SU-DHL-6 (cell line): ENCODE data around the gene OTUD5.

Experiments used
- CTCF ChIP-seq: fragments of 200-600 bp; sonication (generic); IDR thresholded peaks from one replicate; pipeline ENCODE4 v1.5.1; 2017; ENCODE audit warnings: antibody characterized with exemption, mild to moderate bottlenecking, low read length, moderate library complexity; ENCODE audit not compliant: insufficient read depth, poor library complexity, severe bottlenecking
- EZH2phosphoT487 ChIP-seq: fragments of 200-600 bp; sonication (generic), shearing (Covaris generic); conservative IDR thresholded peaks from 2 replicates; pipeline ENCODE4 v1.6.1; 2018; ENCODE audit warnings: mild to moderate bottlenecking, antibody characterized with exemption, low read length, moderate library complexity, mixed read lengths

DNA sequence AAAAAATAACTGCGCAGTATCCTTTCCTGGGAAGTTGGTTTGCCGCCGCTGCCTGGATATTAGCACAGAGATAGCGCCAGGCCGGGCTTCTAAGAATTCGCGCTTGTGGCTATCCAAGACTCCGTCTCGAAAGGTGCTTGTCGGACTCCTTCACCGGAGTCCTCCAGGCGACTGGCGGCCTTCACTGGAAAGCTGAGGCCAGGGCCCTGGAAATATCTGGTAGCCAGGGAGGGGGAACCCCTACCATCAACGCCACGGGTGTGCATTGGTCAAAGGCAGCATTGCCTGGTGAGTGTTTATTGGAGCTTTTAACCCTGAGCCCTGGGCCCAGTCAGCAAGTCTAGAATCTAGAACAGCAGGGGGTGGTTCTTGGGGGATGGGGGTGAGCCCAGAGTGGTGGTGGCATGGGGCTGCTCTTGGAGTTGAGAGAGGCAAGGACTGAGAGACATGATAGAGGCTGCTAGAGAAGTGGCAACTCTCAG, 38.0 kb downstream of the OTUD5 start:
- TF ChIP-seq CTCF, result no peak
- no peak for TF ChIP-seq EZH2phosphoT487
